LHCN-M2 (cell line): ENCODE measurements around the gene LSAMP. TPM values are rescaled to one million over a fixed set of nuclear protein-coding genes. Genes with fewer than 3 reads are reported as not detected.
A peak's percentile ranks its signal among the peaks of the same experiment; 100 is the strongest.
"Not testable (repeated sequence)": the region's sequence is repeated elsewhere in the genome, so short reads cannot be mapped to it uniquely, and the experiment has no call there.

Experiments
- DNase-seq: peaks from one replicate; pipeline ENCODE4 v3.0.0-alpha.2; 2012; ENCODE audit warnings: low read depth
- total RNA-seq: library from RNA; depleted of rRNA; stranded (reverse); fragments of >200 nt; gene quantifications from 2 replicates; pipeline ENCODE4 v1.2.3, GENCODE V29; 2014

LSAMP gene
- total RNA-seq, 1 experiment from 2014 or later: not detected

DNA sequence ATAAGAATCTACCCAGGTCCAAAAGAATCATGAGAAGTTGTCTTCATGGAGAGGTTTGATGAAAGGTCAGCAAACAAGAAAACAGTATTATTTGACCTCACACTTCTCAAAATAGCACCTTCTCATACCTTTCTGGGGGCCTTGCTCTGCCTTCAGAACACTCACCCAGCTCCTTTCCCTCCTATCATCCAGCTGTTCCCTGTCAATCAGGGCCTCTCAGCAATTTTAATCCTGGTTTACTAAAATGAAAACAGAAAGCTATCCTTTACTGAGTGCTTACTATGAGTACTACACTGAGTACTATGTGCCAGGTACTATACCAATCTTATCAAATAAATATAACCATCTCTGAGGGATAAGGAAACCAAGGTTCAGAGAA, 683.4 kb downstream of the LSAMP start:
- DNase-seq: peak; percentile 69

DNA sequence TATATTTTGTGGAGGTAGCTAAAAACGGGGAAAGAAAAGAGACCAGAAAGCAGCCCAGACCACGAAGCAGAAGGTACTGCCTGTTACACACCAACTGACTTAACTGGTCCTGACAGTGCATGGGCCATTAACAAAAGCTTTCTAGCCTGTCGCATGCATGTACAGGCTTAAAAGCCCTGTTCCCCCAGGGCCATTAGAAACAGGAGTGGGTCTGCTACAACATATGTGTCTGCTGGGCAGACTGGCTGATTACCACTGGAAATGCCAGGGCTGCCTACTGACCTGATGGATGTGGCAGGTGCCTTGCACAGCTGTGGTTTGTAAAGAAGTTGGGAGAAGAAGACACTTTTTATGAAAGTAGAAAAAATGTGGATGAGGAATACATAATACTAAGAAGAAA, 684.6 kb downstream of the LSAMP start:
- peak; percentile 26 for DNase-seq

DNA sequence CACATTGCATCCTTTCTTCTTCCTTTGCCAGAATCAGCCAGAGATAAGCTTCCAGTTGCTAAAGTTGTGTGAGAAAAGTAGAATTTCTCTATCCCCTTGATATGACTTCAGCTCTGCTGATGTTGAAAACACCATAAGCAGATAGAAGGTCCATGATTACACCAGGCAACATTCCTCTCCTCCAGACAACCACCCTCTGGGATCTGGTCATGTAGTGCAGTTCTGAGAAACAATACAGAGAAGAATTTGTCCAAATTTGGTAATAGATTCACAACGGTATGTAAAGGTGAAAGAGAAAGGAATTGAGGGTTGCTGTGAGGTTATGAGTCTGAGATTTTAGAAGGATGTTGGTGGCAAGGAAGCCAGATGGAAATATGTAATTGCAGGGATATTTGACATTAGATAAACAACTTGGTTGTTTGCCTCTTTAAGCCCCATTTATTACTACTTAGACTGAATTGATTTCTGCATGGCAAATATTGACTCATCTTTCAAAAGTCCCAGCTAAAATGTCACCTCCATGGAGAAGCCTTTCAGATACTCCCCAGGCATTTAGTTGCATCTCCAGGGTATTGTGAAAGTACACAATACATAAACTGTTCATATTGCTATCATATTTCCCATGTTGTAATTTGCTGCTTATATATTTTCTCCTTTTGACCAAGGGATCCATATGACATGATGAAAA, 687.1 kb downstream of the LSAMP start:
- DNase-seq: no peak

DNA sequence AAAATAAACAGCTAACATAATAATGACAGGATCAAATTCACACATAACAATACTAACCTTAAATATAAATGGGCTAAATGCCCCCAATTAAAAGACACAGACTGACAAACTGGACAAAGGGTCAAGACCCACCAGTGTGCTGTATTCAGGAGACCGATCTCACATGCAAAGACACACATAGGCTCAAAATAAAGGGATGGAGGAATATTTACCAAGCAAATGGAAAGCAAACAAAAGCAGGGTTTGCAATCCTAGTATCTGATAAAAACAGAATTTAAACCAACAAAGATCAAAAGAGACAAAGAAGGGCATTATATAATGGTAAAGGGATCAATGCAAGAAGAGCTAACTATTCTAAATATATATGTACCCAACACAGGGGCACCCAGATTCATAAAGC, 692.3 kb downstream of the LSAMP start:
- not testable (repeated sequence) for DNase-seq
